HEK293 (cell line): ENCODE measurements around the gene SEC14L6.
"Not testable (repeated sequence)": the region's sequence is repeated elsewhere in the genome, so short reads cannot be mapped to it uniquely, and the experiment has no call there.

Experiments
- CTCF ChIA-PET: fragments of 350-600 bp; formaldehyde crosslinking; extraction: SDS; loops from one replicate; lab custom pipeline; 2021; ENCODE audit warnings: antibody characterized with exemption; lab: Yijun Ruan, JAX
- POLR2A ChIA-PET: fragments of 300-600 bp; formaldehyde crosslinking; extraction: SDS; loops from one replicate; lab custom pipeline; 2020; ENCODE audit warnings: antibody characterized with exemption, inconsistent platforms; lab: Yijun Ruan, JAX
- H3K27ac ChIP-seq: fragments of 200-500 bp; sonication (Bioruptor generic); 2 replicates; pipeline ENCODE4 v1.5.1; 2014; ENCODE audit warnings: low read depth, low read length, control low read depth, inconsistent platforms; ENCODE audit errors: extremely low read depth
- H3K36me3 ChIP-seq, 2 experiments: fragments of 200-500 bp in 1 of 2; sonication (Bioruptor generic) in 1 of 2; 1 replicate in 1 of 2; 2 replicates in 1 of 2; pipeline ENCODE4 v1.5.1; 2014 to 2017; ENCODE audit warnings: inconsistent platforms in 2 of 2, low read length in 2 of 2; ENCODE audit not compliant: control insufficient read depth in 2 of 2, insufficient read depth in 1 of 2
- H3K4me1 ChIP-seq: fragments of 200-500 bp; sonication (Bioruptor generic); 2 replicates; pipeline ENCODE4 v1.5.1; 2014; ENCODE audit warnings: mild to moderate bottlenecking, low read length, inconsistent platforms; ENCODE audit not compliant: control insufficient read depth, insufficient read depth
- H3K4me3 ChIP-seq: 2 replicates; pipeline ENCODE4 v1.5.1; 2011; ENCODE audit warnings: low read depth, mild to moderate bottlenecking, control low read depth, low read length, moderate library complexity
- H3K9me3 ChIP-seq: fragments of 200-500 bp; sonication (Bioruptor generic); 2 replicates; pipeline ENCODE4 v1.5.1; 2014; ENCODE audit warnings: low read depth, low read length, inconsistent platforms; ENCODE audit not compliant: control insufficient read depth, insufficient read depth
- KLF10 ChIP-seq: fragments of 450-650 bp; IDR thresholded peaks from 2 replicates; pipeline ENCODE4 v1.5.1; 2018; ENCODE audit warnings: missing biosample characterization, mild to moderate bottlenecking, missing genetic modification characterization
- ZBTB7A ChIP-seq: fragments of 450-650 bp; formaldehyde crosslinking; IDR thresholded peaks from 2 replicates; pipeline ENCODE4 v1.5.1; 2016; ENCODE audit warnings: low read depth, missing biosample characterization, missing genetic modification characterization
- ZIC2 ChIP-seq: fragments of 450-650 bp; formaldehyde crosslinking; IDR thresholded peaks from 2 replicates; pipeline ENCODE4 v1.5.1; 2016; ENCODE audit warnings: missing biosample characterization, missing genetic modification characterization
- ZNF133 ChIP-seq: fragments of 450-650 bp; formaldehyde crosslinking; IDR thresholded peaks from 2 replicates; pipeline ENCODE4 v1.5.1; 2016; ENCODE audit warnings: missing biosample characterization, missing genetic modification characterization
- ZNF138 ChIP-seq: fragments of 450-650 bp; formaldehyde crosslinking; IDR thresholded peaks from 2 replicates; pipeline ENCODE4 v1.5.1; 2016; ENCODE audit warnings: missing biosample characterization, missing genetic modification characterization, borderline replicate concordance
- ZNF2 ChIP-seq: fragments of 450-650 bp; formaldehyde crosslinking; IDR thresholded peaks from 2 replicates; pipeline ENCODE4 v1.5.1; 2016; ENCODE audit warnings: missing biosample characterization, missing genetic modification characterization
- ZNF221 ChIP-seq: fragments of 450-650 bp; formaldehyde crosslinking; IDR thresholded peaks from 2 replicates; pipeline ENCODE4 v1.5.1; 2017; ENCODE audit warnings: missing biosample characterization, missing genetic modification characterization, borderline replicate concordance
- ZNF248 ChIP-seq: fragments of 450-650 bp; formaldehyde crosslinking; IDR thresholded peaks from 2 replicates; pipeline ENCODE4 v1.5.1; 2017; ENCODE audit warnings: missing biosample characterization, missing genetic modification characterization
- ZNF433 ChIP-seq: fragments of 450-650 bp; formaldehyde crosslinking; IDR thresholded peaks from 2 replicates; pipeline ENCODE4 v1.5.1; 2016; ENCODE audit warnings: missing biosample characterization, missing genetic modification characterization, low read depth
- ZNF530 ChIP-seq: fragments of 450-650 bp; formaldehyde crosslinking; IDR thresholded peaks from 2 replicates; pipeline ENCODE4 v1.5.1; 2016; ENCODE audit warnings: low read depth, missing biosample characterization, missing genetic modification characterization
- ZNF580 ChIP-seq: fragments of 450-650 bp; formaldehyde crosslinking; IDR thresholded peaks from 2 replicates; pipeline ENCODE4 v1.5.1; 2016; ENCODE audit warnings: missing biosample characterization, missing genetic modification characterization
- ZNF623 ChIP-seq: fragments of 450-650 bp; formaldehyde crosslinking; IDR thresholded peaks from 2 replicates; pipeline ENCODE4 v1.5.1; 2016; ENCODE audit warnings: missing biosample characterization, missing genetic modification characterization
- ZNF629 ChIP-seq: fragments of 450-650 bp; formaldehyde crosslinking; IDR thresholded peaks from 2 replicates; pipeline ENCODE4 v1.5.1; 2017; ENCODE audit warnings: missing biosample characterization, missing genetic modification characterization
- ZNF670 ChIP-seq: fragments of 450-650 bp; formaldehyde crosslinking; IDR thresholded peaks from 2 replicates; pipeline ENCODE4 v1.5.1; 2016; ENCODE audit warnings: missing biosample characterization, missing genetic modification characterization, low read depth
- ZNF704 ChIP-seq: fragments of 450-650 bp; formaldehyde crosslinking; IDR thresholded peaks from 2 replicates; pipeline ENCODE4 v1.5.1; 2016; ENCODE audit warnings: missing biosample characterization, missing genetic modification characterization
- ZNF768 ChIP-seq: fragments of 450-650 bp; formaldehyde crosslinking; IDR thresholded peaks from 2 replicates; pipeline ENCODE4 v1.5.1; 2018; ENCODE audit warnings: missing biosample characterization, mild to moderate bottlenecking, missing genetic modification characterization
- ZNF837 ChIP-seq: fragments of 450-650 bp; formaldehyde crosslinking; IDR thresholded peaks from 2 replicates; pipeline ENCODE4 v1.5.1; 2016; ENCODE audit warnings: missing biosample characterization, missing genetic modification characterization
- ZXDB ChIP-seq: fragments of 450-650 bp; formaldehyde crosslinking; IDR thresholded peaks from 2 replicates; pipeline ENCODE4 v1.5.1; 2016; ENCODE audit warnings: missing biosample characterization, missing genetic modification characterization
- TF ChIP-seq, protein P1 (sequence below): fragments of 450-650 bp; formaldehyde crosslinking; IDR thresholded peaks from 2 replicates; pipeline ENCODE4 v1.5.1; 2016; ENCODE audit warnings: missing biosample characterization, missing genetic modification characterization, low read depth

The SEC14L6 gene

GRCh38 chr22:30541961-30542810 is 4.4 kb downstream of the SEC14L6 start:
- H3K4me3 ChIP-seq = no peak overlapping the region
- no peak for TF ChIP-seq ZNF433 (tag by site-specific recombination)
- TF ChIP-seq, all 188 proteins: peak for 0
- no peak overlapping the region for H3K27ac ChIP-seq
- no peaks in the 10 kb centered on the region; a peak in 1 of 3 replicates for H3K36me3 ChIP-seq
- H3K9me3 ChIP-seq = no peaks in the 10 kb centered on the region
- CTCF ChIA-PET = interaction anchor here (1.3 to 1.4 kb wide), 2 partner anchors 50 to 56 kb away, joined by 5 to 7 read pairs; no protein-coding TSS in a partner anchor
- no peaks in the 10 kb centered on the region for H3K4me1 ChIP-seq
- POLR2A ChIA-PET = no interaction called here

DNA sequence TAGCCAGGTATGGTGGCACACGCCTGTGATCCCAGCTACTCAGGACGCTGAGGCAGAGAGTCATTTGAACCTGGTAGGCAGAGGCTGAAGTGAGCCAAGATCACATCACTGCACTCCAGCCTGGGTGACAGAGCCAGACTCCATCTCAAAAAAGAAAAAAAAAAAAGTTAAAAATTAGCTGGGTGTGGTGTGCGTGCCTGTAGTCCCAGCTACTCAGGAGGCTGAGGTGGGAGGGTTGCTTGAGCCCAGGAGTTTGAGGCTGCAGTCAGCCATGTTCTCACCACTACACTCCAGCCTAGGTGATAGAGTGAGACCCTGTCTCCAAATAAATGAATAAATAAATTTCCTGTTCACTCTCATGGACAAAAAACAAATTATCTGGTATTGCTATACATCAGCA is 5.0 kb downstream of the SEC14L6 start:
- H3K4me3 ChIP-seq, H3K27ac ChIP-seq, H3K4me1 ChIP-seq, H3K36me3 ChIP-seq, H3K9me3 ChIP-seq: not testable (repeated sequence)
- ChIA-PET CTCF (interaction anchor here (0.6 to 1.4 kb wide), 4 partner anchors 51 to 936 kb away, joined by 3 to 7 read pairs (median 5); no protein-coding TSS in a partner anchor), POLR2A (interaction anchor here (0.7 kb wide), 1 partner anchor 286 kb away, joined by 4 read pairs; no protein-coding TSS in a partner anchor)

DNA sequence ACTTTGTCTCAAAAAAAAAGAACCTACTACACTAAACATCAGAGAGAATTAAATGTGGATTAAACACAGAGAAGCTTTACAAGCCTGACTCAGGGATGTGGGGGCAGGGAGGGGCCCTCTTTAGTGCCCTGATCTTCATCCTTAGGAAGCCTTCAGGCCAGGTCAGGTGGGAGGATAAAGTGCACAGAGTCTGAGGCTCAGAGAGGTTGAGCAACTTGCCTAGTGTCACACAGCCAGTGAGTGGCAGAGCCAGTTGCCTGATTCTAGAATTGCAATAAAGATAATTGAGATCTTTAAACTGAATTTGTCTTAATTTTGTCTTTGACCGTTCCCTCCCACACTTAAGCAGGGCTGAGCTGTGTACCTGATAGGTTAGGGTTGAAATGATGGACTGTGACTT is 7.2 kb downstream of the SEC14L6 start:
- ChIA-PET CTCF (interaction anchor here (0.6 kb wide), 1 partner anchor 61 kb away, joined by 3 read pairs; no protein-coding TSS in a partner anchor), POLR2A (no interaction called here)
- no peaks in the 10 kb centered on the region for H3K9me3 ChIP-seq
- no peaks in the 10 kb centered on the region for H3K36me3 ChIP-seq
- TF ChIP-seq ZIC2 (tag by site-specific recombination) (no peak), ZXDB (tag by site-specific recombination) (no peak), ZNF704 (tag by site-specific recombination) (no peak), ZNF768 (tag by site-specific recombination) (peak; percentile 70; the same call in 1 of the 2 replicates), ZNF138 (tag by site-specific recombination) (no peak), ZNF623 (tag by site-specific recombination) (no peak)
- H3K4me1 ChIP-seq = no peaks in the 10 kb centered on the region
- no peak overlapping the region for H3K4me3 ChIP-seq
- no peak overlapping the region for H3K27ac ChIP-seq

DNA sequence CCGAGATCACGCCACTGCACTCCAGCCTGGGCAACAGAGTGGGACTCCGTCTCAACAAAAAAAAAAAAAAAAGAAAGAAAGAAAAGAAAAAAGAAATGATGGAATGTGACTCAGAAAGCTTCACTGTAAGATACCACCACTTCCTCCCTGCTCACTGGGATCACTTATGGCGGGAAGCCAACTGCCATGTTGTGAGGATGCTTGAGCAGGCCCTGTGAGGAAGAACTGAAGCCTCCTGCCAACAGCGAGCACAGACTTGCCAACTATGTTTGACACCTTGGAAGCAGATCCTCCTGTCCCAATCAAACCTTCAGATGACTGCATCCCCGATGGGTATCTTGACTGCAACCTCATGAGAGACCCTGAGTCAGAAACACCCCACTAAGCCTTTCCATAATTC is 8.3 kb downstream of the SEC14L6 start:
- Histone ChIP-seq H3K9me3 (no peaks in the 10 kb centered on the region), H3K4me3 (no peak overlapping the region), H3K4me1 (no peaks in the 10 kb centered on the region), H3K27ac (no peak overlapping the region), H3K36me3 (no peaks in the 10 kb centered on the region)
- POLR2A ChIA-PET = no interaction called here
- CTCF ChIA-PET = interaction anchor here (0.6 kb wide), 1 partner anchor 97 kb away, joined by 3 read pairs; no protein-coding TSS in a partner anchor
- TF ChIP-seq ZNF221 (tag by site-specific recombination) = no peak
- TF ChIP-seq ZNF837 (tag by site-specific recombination) = no peak

- no peaks in the 10 kb centered on the region for H3K9me3 ChIP-seq
- no peaks in the 10 kb centered on the region for H3K4me1 ChIP-seq
- ChIA-PET POLR2A (no interaction called here), CTCF (interaction anchor here (0.7 kb wide), 1 partner anchor 93 kb away, joined by 3 read pairs; no protein-coding TSS in a partner anchor)
- no peak overlapping the region for H3K4me3 ChIP-seq
- H3K27ac ChIP-seq = no peak overlapping the region
- H3K36me3 ChIP-seq = no peaks in the 10 kb centered on the region
- no peak for TF ChIP-seq ZNF580 (tag by site-specific recombination)
- no peak for TF ChIP-seq ZNF530 (tag by site-specific recombination)
- TF ChIP-seq ZNF133 (tag by site-specific recombination) = no peak
- TF ChIP-seq ZNF2 (tag by site-specific recombination) = no peak
- TF ChIP-seq ZBTB7A (tag by site-specific recombination) = no peak
- no peak for TF ChIP-seq ZNF629 (tag by site-specific recombination)
- no peak for TF ChIP-seq KLF10 (tag by site-specific recombination)
- no peak for TF ChIP-seq ZNF248
- TF ChIP-seq, protein P1, sequence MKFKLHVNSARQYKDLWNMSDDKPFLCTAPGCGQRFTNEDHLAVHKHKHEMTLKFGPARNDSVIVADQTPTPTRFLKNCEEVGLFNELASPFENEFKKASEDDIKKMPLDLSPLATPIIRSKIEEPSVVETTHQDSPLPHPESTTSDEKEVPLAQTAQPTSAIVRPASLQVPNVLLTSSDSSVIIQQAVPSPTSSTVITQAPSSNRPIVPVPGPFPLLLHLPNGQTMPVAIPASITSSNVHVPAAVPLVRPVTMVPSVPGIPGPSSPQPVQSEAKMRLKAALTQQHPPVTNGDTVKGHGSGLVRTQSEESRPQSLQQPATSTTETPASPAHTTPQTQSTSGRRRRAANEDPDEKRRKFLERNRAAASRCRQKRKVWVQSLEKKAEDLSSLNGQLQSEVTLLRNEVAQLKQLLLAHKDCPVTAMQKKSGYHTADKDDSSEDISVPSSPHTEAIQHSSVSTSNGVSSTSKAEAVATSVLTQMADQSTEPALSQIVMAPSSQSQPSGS = no peak
- TF ChIP-seq ZNF670 (tag by site-specific recombination) = no peak
Measured at GRCh38 chr22:30537083-30537731, 9.3 kb downstream of the SEC14L6 start.
